ENCODE measurements around the gene MRPS17. TPM values are rescaled to one million over a fixed set of nuclear protein-coding genes. Genes with fewer than 3 reads are reported as not detected.

Gene MRPS17
- total and polyA plus RNA-seq, 2 donors (not counting 3 experiments of a cell fraction or from before 2014, with no cell fraction given) = 11.8 to 19.5 TPM

DNA sequence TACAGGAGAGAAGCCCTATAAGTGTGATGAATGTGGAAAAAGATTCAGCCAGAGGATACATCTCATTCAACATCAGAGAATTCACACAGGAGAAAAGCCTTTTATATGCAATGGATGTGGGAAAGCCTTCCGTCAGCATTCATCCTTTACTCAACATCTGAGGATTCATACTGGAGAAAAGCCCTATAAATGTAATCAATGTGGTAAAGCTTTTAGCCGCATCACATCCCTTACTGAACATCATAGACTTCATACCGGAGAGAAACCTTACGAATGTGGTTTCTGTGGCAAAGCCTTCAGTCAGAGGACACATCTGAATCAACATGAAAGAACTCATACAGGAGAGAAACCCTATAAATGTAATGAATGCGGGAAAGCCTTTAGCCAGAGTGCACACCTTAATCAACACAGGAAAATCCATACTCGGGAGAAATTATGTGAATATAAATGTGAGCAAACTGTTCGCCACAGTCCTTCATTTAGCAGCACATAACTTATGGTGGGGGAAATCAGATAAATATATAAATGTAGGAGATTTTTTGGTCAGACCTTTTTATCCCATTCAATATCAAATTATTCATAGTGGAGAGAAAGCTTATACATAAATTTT lies 12.1 kb upstream of the MRPS17 start:
- POLR2A ChIA-PET = no interaction called here
- Histone ChIP-seq H3K9me3 (replicated peaks; ENCODE audit: control insufficient read depth, insufficient read depth, low read length) (peaks cover 3% of the 10 kb centered on the region), H3K9ac (replicated peaks; ENCODE audit: extremely low read depth, insufficient read depth, low read length) (no peak overlapping the region), H3K9me1 (replicated peaks; ENCODE audit: control insufficient read depth, extremely low read depth, insufficient read depth, low read length) (no peaks in the 10 kb centered on the region), H3K27ac (ENCODE audit: insufficient read depth, low read depth, low read length) (no peak overlapping the region), H2AFZ (ENCODE audit: low read depth, low read length) (no peak overlapping the region), H3K36me3 (ENCODE audit: control insufficient read depth in 2 of 2, extremely low read depth in 1 of 2, insufficient read depth in 2 of 2, low read length in 2 of 2) (no peaks in the 10 kb centered on the region), H3K4me3 (replicated peaks in 1 of 3; ENCODE audit: insufficient read depth in 1 of 3, low read depth in 1 of 3, low read length in 3 of 3) (no peak overlapping the region), H4K20me1 (replicated peaks; ENCODE audit: control insufficient read depth, extremely low read depth, insufficient read depth, low read length) (no peaks in the 10 kb centered on the region), H3K4me2 (ENCODE audit: insufficient read depth, low read length) (no peak overlapping the region), H3K27me3 (ENCODE audit: control insufficient read depth in 2 of 2, insufficient read depth in 2 of 2, low read length in 2 of 2) (no peaks in the 10 kb centered on the region), H3K4me1 (ENCODE audit: control insufficient read depth, extremely low read depth, insufficient read depth, low read length) (no peaks in the 10 kb centered on the region), H3K79me2 (ENCODE audit: control insufficient read depth, insufficient read depth, low read length) (no peaks in the 10 kb centered on the region)
- DNase-seq (ENCODE audit: low read depth, low spot score) (no peak), FAIRE-seq (no peak)
- TF ChIP-seq POLR2AphosphoS5 (IDR thresholded peaks at IDR 0.05; ENCODE audit: insufficient read depth, low read depth, low read length) (no peak), CTCF (IDR thresholded peaks at IDR 0.05; ENCODE audit: extremely low read depth in 1 of 2, insufficient read depth in 1 of 2, low read depth in 1 of 2, low read length in 2 of 2) (no peak), EZH2 (IDR thresholded peaks at IDR 0.05; ENCODE audit: borderline replicate concordance, low read depth, low read length, severe bottlenecking) (no peak)
- CTCF ChIA-PET = no interaction called here
- dilution Hi-C loops (cut with MboI; ENCODE audit: extremely low pct_ligation_motif_present, low sequenced_read_pairs) = no loop called here
- intact Hi-C loops (cut with micrococcal nuclease) = no loop called here
- BruUV-seq (replicated peaks) = no TSS peak

GRCh38 chr7:55946545-55946944 lies 5.1 kb upstream of the MRPS17 start:
- no peak overlapping the region for H3K4me3 ChIP-seq (replicated peaks in 1 of 3; ENCODE audit: insufficient read depth in 1 of 3, low read depth in 1 of 3, low read length in 3 of 3)
- dilution Hi-C loops (cut with MboI; ENCODE audit: extremely low pct_ligation_motif_present, low sequenced_read_pairs) = no loop called here
- no peak overlapping the region for H2AFZ ChIP-seq (ENCODE audit: low read depth, low read length)
- no peaks in the 10 kb centered on the region for H3K9me1 ChIP-seq (replicated peaks; ENCODE audit: control insufficient read depth, extremely low read depth, insufficient read depth, low read length)
- no peaks in the 10 kb centered on the region for H3K79me2 ChIP-seq (ENCODE audit: control insufficient read depth, insufficient read depth, low read length)
- H3K36me3 ChIP-seq (ENCODE audit: control insufficient read depth in 2 of 2, extremely low read depth in 1 of 2, insufficient read depth in 2 of 2, low read length in 2 of 2) = no peaks in the 10 kb centered on the region
- H3K9me3 ChIP-seq (replicated peaks; ENCODE audit: control insufficient read depth, insufficient read depth, low read length) = no peaks in the 10 kb centered on the region
- H3K27ac ChIP-seq (ENCODE audit: insufficient read depth, low read depth, low read length) = no peak overlapping the region
- H3K4me2 ChIP-seq (ENCODE audit: insufficient read depth, low read length) = no peak overlapping the region
- no peaks in the 10 kb centered on the region for H4K20me1 ChIP-seq (replicated peaks; ENCODE audit: control insufficient read depth, extremely low read depth, insufficient read depth, low read length)
- BruUV-seq (replicated peaks) = no TSS peak
- H3K4me1 ChIP-seq (ENCODE audit: control insufficient read depth, extremely low read depth, insufficient read depth, low read length) = no peaks in the 10 kb centered on the region
- ChIA-PET POLR2A (no interaction called here), CTCF (no interaction called here)
- DNase-seq (ENCODE audit: low read depth, low spot score) (no peak), FAIRE-seq (no peak)
- H3K27me3 ChIP-seq (ENCODE audit: control insufficient read depth in 2 of 2, insufficient read depth in 2 of 2, low read length in 2 of 2) = no peaks in the 10 kb centered on the region
- TF ChIP-seq POLR2AphosphoS5 (IDR thresholded peaks at IDR 0.05; ENCODE audit: insufficient read depth, low read depth, low read length) (no peak), FOS (IDR thresholded peaks at IDR 0.05; ENCODE audit: borderline replicate concordance, insufficient read depth, low read length) (no peak), MYC (IDR thresholded peaks at IDR 0.05; ENCODE audit: low read depth, low read length) (no peak), JUN (IDR thresholded peaks at IDR 0.05; ENCODE audit: borderline replicate concordance, insufficient read depth, insufficient read length, low read depth) (no peak), EZH2 (IDR thresholded peaks at IDR 0.05; ENCODE audit: borderline replicate concordance, low read depth, low read length, severe bottlenecking) (no peak), POLR2A (IDR thresholded peaks at IDR 0.05; ENCODE audit: low read depth, low read length) (no peak), GATA2 (IDR thresholded peaks at IDR 0.05; ENCODE audit: insufficient read depth, insufficient read length, low read depth, low read length) (no peak), CTCF (IDR thresholded peaks at IDR 0.05; ENCODE audit: extremely low read depth in 1 of 2, insufficient read depth in 1 of 2, low read depth in 1 of 2, low read length in 2 of 2) (no peak)
- TF ChIP-seq, protein P1, sequence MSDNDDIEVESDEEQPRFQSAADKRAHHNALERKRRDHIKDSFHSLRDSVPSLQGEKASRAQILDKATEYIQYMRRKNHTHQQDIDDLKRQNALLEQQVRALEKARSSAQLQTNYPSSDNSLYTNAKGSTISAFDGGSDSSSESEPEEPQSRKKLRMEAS (IDR thresholded peaks at IDR 0.05; ENCODE audit: insufficient read depth, insufficient read length) = no peak
- intact Hi-C loops (cut with micrococcal nuclease) = no loop called here
- H3K9ac ChIP-seq (replicated peaks; ENCODE audit: extremely low read depth, insufficient read depth, low read length) = no peak overlapping the region
